Type B pancreatic cell (in vitro differentiated cells): ENCODE results near the gene CD300E. TPM values are rescaled to one million over a fixed set of nuclear protein-coding genes. Genes with fewer than 3 reads are reported as not detected.

Experiments
- DNase-seq: peaks from one replicate; pipeline ENCODE4 v3.0.0; 2021; ENCODE audit warnings: mixed read lengths; ENCODE audit not compliant: unreplicated experiment; ENCODE audit errors: extremely low spot score
- H3K27ac Mint-ChIP-seq: 2 replicates; pipeline ENCODE4 v1.8.0; 2021; ENCODE audit warnings: mild to moderate bottlenecking, mixed read lengths
- H3K27me3 Mint-ChIP-seq: 2 replicates; pipeline ENCODE4 v1.8.0; 2021; ENCODE audit warnings: mixed read lengths
- H3K36me3 Mint-ChIP-seq: 2 replicates; pipeline ENCODE4 v1.8.0; 2021; ENCODE audit warnings: mixed read lengths
- H3K4me1 Mint-ChIP-seq: one replicate; pipeline ENCODE4 v1.8.0; 2021; ENCODE audit warnings: mixed read lengths; ENCODE audit not compliant: unreplicated experiment
- H3K4me3 Mint-ChIP-seq: 2 replicates; pipeline ENCODE4 v1.8.0; 2021; ENCODE audit warnings: mild to moderate bottlenecking, mixed read lengths
- H3K9me3 Mint-ChIP-seq: 2 replicates; pipeline ENCODE4 v1.8.0; 2021; ENCODE audit warnings: mixed read lengths
- total RNA-seq: library from RNA; stranded (reverse); gene quantifications from 2 replicates; pipeline ENCODE4 v1.2.1, GENCODE V29; 2021; ENCODE audit warnings: low replicate concordance
- TF ChIP-seq, protein P1 (sequence below): fragments of 200-600 bp; sonication (generic); conservative IDR thresholded peaks from 2 replicates; pipeline ENCODE4 v1.5.0; 2021; ENCODE audit warnings: antibody characterized with exemption, mild to moderate bottlenecking

Gene CD300E
- total RNA-seq, 1 donor from 2014 or later: not detected

DNA sequence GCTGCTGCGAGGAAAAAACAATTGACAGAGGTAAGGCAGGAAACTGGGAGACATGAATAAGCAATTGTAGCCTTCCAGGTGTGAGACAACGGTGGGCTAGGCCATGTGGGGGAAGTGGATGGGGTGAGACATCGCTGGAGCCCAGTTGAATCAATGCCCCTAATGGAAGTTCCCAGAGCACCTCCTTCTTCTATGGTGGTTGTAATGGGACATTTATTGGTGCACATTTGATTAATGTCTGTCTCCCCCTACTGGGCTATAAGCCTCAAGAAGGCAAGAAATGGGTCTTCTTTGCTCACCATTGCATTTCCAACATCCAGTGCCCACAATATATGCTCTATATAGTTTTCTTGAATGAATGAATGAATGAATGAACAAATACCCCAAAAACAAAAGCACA lies 22.7 kb upstream of the CD300E start:
- no peak overlapping the region for H3K27ac Mint-ChIP-seq
- H3K9me3 Mint-ChIP-seq: no peaks in the 10 kb centered on the region
- no peaks in the 10 kb centered on the region for H3K4me1 Mint-ChIP-seq
- H3K36me3 Mint-ChIP-seq: no peaks in the 10 kb centered on the region
- no peak overlapping the region for H3K4me3 Mint-ChIP-seq
- peaks cover 77% of the 10 kb centered on the region for H3K27me3 Mint-ChIP-seq
- TF ChIP-seq, protein P1, sequence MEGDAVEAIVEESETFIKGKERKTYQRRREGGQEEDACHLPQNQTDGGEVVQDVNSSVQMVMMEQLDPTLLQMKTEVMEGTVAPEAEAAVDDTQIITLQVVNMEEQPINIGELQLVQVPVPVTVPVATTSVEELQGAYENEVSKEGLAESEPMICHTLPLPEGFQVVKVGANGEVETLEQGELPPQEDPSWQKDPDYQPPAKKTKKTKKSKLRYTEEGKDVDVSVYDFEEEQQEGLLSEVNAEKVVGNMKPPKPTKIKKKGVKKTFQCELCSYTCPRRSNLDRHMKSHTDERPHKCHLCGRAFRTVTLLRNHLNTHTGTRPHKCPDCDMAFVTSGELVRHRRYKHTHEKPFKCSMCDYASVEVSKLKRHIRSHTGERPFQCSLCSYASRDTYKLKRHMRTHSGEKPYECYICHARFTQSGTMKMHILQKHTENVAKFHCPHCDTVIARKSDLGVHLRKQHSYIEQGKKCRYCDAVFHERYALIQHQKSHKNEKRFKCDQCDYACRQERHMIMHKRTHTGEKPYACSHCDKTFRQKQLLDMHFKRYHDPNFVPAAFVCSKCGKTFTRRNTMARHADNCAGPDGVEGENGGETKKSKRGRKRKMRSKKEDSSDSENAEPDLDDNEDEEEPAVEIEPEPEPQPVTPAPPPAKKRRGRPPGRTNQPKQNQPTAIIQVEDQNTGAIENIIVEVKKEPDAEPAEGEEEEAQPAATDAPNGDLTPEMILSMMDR: peak; percentile 39
- no peak for DNase-seq

DNA sequence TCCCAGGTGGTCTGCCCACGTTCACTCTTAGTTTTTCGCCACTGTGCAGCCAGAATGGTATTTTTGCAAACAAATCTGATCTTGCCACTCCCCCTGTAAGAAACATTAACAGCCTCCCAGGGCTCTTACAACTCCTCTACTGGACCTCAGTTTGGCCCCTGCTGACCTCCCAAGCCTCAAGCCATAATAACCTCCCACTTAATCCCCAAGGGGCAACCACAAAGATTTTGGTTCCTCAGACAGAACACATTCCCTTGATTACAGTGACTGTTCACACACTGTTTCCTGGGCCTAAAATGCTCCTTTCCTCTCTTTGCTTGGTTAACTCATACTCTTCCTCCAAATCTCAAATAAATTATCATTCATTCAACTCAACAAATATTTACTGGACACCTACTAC lies 21.5 kb upstream of the CD300E start:
- TF ChIP-seq, protein P1: no peak
- peaks cover 72% of the 10 kb centered on the region for H3K27me3 Mint-ChIP-seq
- H3K27ac Mint-ChIP-seq: no peak overlapping the region
- H3K9me3 Mint-ChIP-seq: no peaks in the 10 kb centered on the region
- no peaks in the 10 kb centered on the region for H3K4me1 Mint-ChIP-seq
- H3K4me3 Mint-ChIP-seq: no peak overlapping the region
- DNase-seq: no peak
- no peaks in the 10 kb centered on the region for H3K36me3 Mint-ChIP-seq

DNA sequence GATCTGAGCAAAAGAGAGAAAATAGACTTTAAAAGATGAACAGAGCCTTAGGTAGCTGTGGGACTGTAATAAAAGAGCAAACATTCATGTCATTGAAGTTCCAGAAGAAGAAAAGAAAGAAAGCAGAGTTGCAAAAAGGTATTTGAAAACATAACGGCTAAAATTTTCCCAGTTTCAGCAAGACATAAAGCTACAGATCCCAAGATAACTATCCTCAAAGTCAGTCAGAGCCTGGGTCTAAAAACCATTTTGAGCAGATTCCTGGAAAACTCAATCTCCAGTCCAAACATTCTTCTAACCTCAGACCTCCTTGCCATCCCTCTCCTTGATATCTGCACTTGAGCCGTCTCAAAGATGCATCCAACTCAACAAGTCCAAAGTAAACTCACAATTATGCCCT lies 20.9 kb upstream of the CD300E start:
- peaks cover 72% of the 10 kb centered on the region for H3K27me3 Mint-ChIP-seq
- H3K9me3 Mint-ChIP-seq: no peaks in the 10 kb centered on the region
- no peaks in the 10 kb centered on the region for H3K36me3 Mint-ChIP-seq
- TF ChIP-seq, protein P1: no peak
- H3K4me1 Mint-ChIP-seq: no peaks in the 10 kb centered on the region
- H3K27ac Mint-ChIP-seq: no peak overlapping the region
- H3K4me3 Mint-ChIP-seq: no peak overlapping the region
- no peak for DNase-seq

DNA sequence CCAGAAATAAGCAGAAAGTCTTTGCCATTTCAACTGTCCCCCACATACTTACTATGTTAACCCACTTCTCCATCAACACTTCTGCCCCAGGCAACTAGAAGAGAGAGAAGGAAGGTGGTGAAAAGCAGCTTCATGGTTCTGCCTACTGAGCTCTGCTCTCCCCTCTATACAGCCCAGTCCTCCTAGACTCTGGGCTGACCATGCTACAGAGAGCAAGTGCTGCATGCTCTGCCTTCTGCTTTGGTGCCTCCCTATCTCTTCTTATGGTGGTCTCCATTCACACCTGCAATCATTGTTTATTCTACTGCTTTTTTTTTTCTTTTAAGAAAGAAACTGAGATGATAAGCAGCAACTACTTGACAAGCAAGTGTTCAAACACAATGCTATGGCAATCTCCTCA lies 20.3 kb upstream of the CD300E start:
- no peaks in the 10 kb centered on the region for H3K4me1 Mint-ChIP-seq
- H3K27me3 Mint-ChIP-seq: peaks cover 71% of the 10 kb centered on the region
- H3K4me3 Mint-ChIP-seq: no peak overlapping the region
- TF ChIP-seq, protein P1: no peak
- H3K36me3 Mint-ChIP-seq: no peaks in the 10 kb centered on the region
- no peaks in the 10 kb centered on the region for H3K9me3 Mint-ChIP-seq
- DNase-seq: no peak
- H3K27ac Mint-ChIP-seq: no peak overlapping the region

DNA sequence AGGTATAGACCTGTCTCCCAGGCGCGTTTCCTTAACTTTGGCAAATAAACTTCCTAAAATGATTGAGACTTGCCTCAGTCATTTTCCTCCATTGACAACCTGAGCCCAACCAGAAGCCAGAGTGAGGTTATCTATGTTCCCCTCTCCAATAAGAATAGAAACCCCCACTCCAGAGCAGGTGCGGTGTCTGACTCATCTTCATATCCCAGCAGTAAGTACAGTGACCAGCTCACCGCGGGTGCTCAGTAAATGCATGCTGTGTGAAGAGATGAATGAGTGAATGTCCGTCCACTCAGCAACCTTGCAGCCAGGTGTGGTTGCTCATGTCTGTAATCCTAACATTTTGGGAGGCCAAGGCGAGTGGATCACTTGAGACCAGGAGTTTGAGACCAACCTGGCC lies 19.5 kb upstream of the CD300E start:
- H3K27ac Mint-ChIP-seq: no peak overlapping the region
- H3K36me3 Mint-ChIP-seq: no peaks in the 10 kb centered on the region
- H3K27me3 Mint-ChIP-seq: peaks cover 66% of the 10 kb centered on the region
- no peaks in the 10 kb centered on the region for H3K9me3 Mint-ChIP-seq
- TF ChIP-seq, protein P1: no peak
- H3K4me3 Mint-ChIP-seq: no peak overlapping the region
- no peak for DNase-seq
- no peaks in the 10 kb centered on the region for H3K4me1 Mint-ChIP-seq

DNA sequence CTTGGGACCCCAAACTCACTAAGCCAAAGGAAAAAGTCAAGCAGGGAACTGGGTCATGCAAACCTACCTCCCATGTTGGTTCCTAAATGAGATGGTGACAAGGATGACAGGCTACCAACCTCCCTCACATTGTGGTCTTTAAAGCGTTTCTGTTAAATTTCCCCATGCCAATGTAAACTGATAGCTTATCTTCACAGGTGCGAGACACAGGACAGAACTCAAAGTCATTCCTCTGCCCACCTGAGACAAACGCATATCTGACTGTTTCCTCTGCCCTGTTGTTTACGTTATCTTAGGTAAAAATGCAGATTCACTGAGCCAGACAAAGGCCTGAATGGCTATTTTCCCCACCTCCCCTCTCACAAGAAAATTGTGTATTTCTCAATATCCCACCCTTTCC lies 19.0 kb upstream of the CD300E start:
- Mint-ChIP-seq H3K27ac (no peak overlapping the region), H3K4me1 (no peaks in the 10 kb centered on the region), H3K9me3 (no peaks in the 10 kb centered on the region), H3K4me3 (no peak overlapping the region), H3K36me3 (no peaks in the 10 kb centered on the region), H3K27me3 (peaks cover 66% of the 10 kb centered on the region)
- no peak for DNase-seq
- TF ChIP-seq, protein P1: no peak
